Measurements from ENCODE around the gene DEPDC1.
"Not testable (repeated sequence)": the region's sequence is repeated elsewhere in the genome, so short reads cannot be mapped to it uniquely, and the experiment has no call there.

Gene DEPDC1

GRCh38 chr1:68496680-68497357 lies at the start of gene DEPDC1:
Gene DEPDC1, minus strand, starts transcription at chr1:68497082. Its CDS starts 83 bp downstream, at chr1:68496999.
- DNase-seq (ENCODE audit: extremely low read depth in 1 of 2, low read depth in 1 of 2): peak; percentile 57 to 74

GRCh38 chr1:68544651-68545050 lies 47.8 kb upstream of the DEPDC1 start:
- DNase-seq (ENCODE audit: extremely low read depth in 1 of 2, low read depth in 1 of 2): no peak

GRCh38 chr1:68542586-68542985 lies 45.7 kb upstream of the DEPDC1 start:
- DNase-seq (ENCODE audit: extremely low read depth in 1 of 2, low read depth in 1 of 2): no peak

- no peak for DNase-seq (ENCODE audit: extremely low read depth in 1 of 2, low read depth in 1 of 2)
Measured at GRCh38 chr1:68538941-68539340, 42.1 kb upstream of the DEPDC1 start.

GRCh38 chr1:68528243-68528642 lies 31.4 kb upstream of the DEPDC1 start:
- no peak for DNase-seq (ENCODE audit: extremely low read depth in 1 of 2, low read depth in 1 of 2)

- DNase-seq (ENCODE audit: extremely low read depth in 1 of 2, low read depth in 1 of 2): no peak
Measured at GRCh38 chr1:68525781-68526180, 28.9 kb upstream of the DEPDC1 start.

- DNase-seq (ENCODE audit: extremely low read depth in 1 of 2, low read depth in 1 of 2): no peak
Measured at GRCh38 chr1:68521286-68521685, 24.4 kb upstream of the DEPDC1 start.

GRCh38 chr1:68516066-68516465 lies 19.2 kb upstream of the DEPDC1 start:
- no peak for DNase-seq (ENCODE audit: extremely low read depth in 1 of 2, low read depth in 1 of 2)

- no peak for DNase-seq (ENCODE audit: extremely low read depth in 1 of 2, low read depth in 1 of 2)
Measured at GRCh38 chr1:68511254-68511653, 14.4 kb upstream of the DEPDC1 start.

GRCh38 chr1:68506386-68506785 lies 9.5 kb upstream of the DEPDC1 start:
- DNase-seq (ENCODE audit: extremely low read depth in 1 of 2, low read depth in 1 of 2): no peak

- DNase-seq (ENCODE audit: extremely low read depth in 1 of 2, low read depth in 1 of 2): no peak
Measured at GRCh38 chr1:68503085-68503484, 6.2 kb upstream of the DEPDC1 start.

- no peak for DNase-seq (ENCODE audit: extremely low read depth in 1 of 2, low read depth in 1 of 2)
Measured at GRCh38 chr1:68497358-68497698, 446 bp upstream of the DEPDC1 start.

- no peak for DNase-seq (ENCODE audit: extremely low read depth in 1 of 2, low read depth in 1 of 2)
Measured at GRCh38 chr1:68495968-68496679, 758 bp downstream of the DEPDC1 start.

GRCh38 chr1:68495532-68495931 lies 1.4 kb downstream of the DEPDC1 start:
- no peak for DNase-seq (ENCODE audit: extremely low read depth in 1 of 2, low read depth in 1 of 2)

GRCh38 chr1:68493193-68493592 lies 3.7 kb downstream of the DEPDC1 start:
- DNase-seq (ENCODE audit: extremely low read depth in 1 of 2, low read depth in 1 of 2): no peak

- not testable (repeated sequence) for DNase-seq (ENCODE audit: extremely low read depth in 1 of 2, low read depth in 1 of 2)
Measured at GRCh38 chr1:68492255-68492654, 4.6 kb downstream of the DEPDC1 start.

- DNase-seq (ENCODE audit: extremely low read depth in 1 of 2, low read depth in 1 of 2): no peak
Measured at GRCh38 chr1:68490046-68490651, 6.7 kb downstream of the DEPDC1 start.

GRCh38 chr1:68485431-68486022 lies 11.4 kb downstream of the DEPDC1 start:
- DNase-seq (ENCODE audit: extremely low read depth in 1 of 2, low read depth in 1 of 2): no peak

- DNase-seq (ENCODE audit: extremely low read depth in 1 of 2, low read depth in 1 of 2): no peak
Measured at GRCh38 chr1:68484618-68485017, 12.3 kb downstream of the DEPDC1 start.

GRCh38 chr1:68481041-68481440 lies 15.8 kb downstream of the DEPDC1 start:
- no peak for DNase-seq (ENCODE audit: extremely low read depth in 1 of 2, low read depth in 1 of 2)

- no peak for DNase-seq (ENCODE audit: extremely low read depth in 1 of 2, low read depth in 1 of 2)
Measured at GRCh38 chr1:68479501-68479900, 17.4 kb downstream of the DEPDC1 start.

GRCh38 chr1:68478662-68479061 lies 18.2 kb downstream of the DEPDC1 start:
- DNase-seq (ENCODE audit: extremely low read depth in 1 of 2, low read depth in 1 of 2): no peak

All from stimulated activated CD8-positive, alpha-beta memory T cell treated with anti-CD3 and anti-CD28 coated beads, Interleukin-7, amount 100 ng/mL, for 48 hours (primary cell).